ENCODE data around the gene ANKS1A.

DNA sequence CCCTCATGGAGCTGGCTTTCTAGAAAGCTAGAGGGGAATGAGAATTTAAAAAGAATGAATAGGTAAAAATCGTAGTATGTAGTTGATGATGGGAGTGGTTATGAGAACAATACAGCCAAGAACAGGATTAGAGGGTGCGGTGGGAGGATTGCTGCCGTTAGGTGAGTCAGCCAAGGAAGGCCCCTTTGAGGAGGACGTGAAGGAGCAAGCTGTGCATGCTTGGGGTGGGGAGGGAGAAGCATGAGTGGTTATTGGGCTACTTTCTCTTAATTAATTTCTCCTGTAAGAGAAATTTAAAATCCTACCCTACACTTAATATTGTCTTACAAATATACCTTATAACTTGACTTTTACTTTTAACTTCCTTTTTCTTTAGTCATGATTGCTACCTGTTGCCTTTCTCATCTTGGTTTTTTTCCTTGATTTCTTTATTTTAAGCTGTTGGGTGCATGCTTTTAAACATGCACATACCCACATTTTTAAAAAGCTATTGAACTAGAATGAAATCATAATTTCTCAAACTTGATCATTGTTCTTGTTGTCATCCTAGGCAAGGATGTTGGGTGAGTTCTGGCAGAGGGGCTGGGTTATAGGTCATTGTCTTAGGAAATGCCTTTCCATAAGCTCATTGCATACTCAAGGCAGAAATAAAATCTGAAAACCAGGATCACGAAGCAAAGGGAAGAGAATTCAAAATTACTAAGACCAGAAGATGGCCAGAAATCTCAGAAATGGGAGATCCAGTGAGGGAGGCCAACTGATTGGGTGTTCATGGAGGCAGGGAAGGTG is 137.6 kb downstream of the ANKS1A start:
- TF ChIP-seq, protein P1, sequence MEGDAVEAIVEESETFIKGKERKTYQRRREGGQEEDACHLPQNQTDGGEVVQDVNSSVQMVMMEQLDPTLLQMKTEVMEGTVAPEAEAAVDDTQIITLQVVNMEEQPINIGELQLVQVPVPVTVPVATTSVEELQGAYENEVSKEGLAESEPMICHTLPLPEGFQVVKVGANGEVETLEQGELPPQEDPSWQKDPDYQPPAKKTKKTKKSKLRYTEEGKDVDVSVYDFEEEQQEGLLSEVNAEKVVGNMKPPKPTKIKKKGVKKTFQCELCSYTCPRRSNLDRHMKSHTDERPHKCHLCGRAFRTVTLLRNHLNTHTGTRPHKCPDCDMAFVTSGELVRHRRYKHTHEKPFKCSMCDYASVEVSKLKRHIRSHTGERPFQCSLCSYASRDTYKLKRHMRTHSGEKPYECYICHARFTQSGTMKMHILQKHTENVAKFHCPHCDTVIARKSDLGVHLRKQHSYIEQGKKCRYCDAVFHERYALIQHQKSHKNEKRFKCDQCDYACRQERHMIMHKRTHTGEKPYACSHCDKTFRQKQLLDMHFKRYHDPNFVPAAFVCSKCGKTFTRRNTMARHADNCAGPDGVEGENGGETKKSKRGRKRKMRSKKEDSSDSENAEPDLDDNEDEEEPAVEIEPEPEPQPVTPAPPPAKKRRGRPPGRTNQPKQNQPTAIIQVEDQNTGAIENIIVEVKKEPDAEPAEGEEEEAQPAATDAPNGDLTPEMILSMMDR (tag by site-specific recombination; IDR thresholded peaks at IDR 0.05), result no peak
- TF ChIP-seq REST (tag by site-specific recombination; IDR thresholded peaks at IDR 0.05) (no peak), ZNF76 (tag by site-specific recombination; IDR thresholded peaks at IDR 0.05; ENCODE audit: borderline replicate concordance, low read depth) (no peak), ZNF23 (tag by site-specific recombination; IDR thresholded peaks at IDR 0.05; ENCODE audit: borderline replicate concordance) (no peak)

All from HEK293 (cell line).